ENCODE measurements around the gene RNF150. TPM values are rescaled to one million over a fixed set of nuclear protein-coding genes. Genes with fewer than 3 reads are reported as not detected.
"Not testable (repeated sequence)": the region's sequence is repeated elsewhere in the genome, so short reads cannot be mapped to it uniquely, and the experiment has no call there.

Gene RNF150
- not detected for total RNA-seq

DNA sequence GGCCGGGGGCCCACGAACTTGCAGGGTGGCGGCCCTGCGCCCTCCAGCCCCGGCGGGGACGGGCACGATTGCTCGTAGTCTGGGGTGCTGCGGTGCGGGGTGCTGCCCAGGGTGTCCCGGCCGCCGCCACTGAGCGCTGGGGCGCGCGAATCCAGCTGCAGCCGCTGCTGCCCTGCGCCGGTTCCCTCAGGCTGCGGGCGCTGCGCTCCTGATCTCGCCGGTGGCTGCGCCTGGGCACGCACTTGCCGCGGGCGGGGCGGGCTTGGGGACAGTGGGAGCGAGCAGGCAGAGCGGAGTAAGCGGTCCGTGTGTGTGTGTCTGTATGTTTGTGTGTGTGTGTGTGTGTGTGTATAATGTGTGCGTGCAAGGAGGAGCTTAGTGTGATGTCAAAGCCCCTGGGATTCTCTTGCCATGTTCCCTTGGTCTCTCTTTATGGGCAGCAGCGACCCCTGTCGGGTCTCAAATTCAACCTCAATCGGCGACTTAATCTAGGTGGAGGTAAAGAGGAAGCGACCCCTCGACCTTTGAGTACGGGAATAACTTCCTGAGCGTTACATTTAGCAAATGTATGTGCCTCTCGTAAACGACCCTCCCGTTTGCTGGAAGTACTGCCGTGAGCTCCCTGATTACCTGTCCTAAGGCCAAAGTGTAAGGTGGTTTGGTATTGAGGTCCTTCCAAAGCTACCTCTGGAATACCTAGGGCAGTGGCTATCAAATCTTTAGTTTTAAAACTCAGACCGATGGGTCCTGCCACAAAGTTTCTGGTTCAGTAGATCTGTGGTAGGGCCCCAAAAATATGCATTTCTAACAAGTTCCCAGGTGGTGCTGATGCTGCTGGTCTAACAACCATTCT lies at the start of gene RNF150:
Gene RNF150, minus strand, starts transcription at position 324 of the 853 bp plus-strand sequence.
- intact Hi-C loops (cut with micrococcal nuclease) = loop anchor here (1.0 to 10.0 kb wide), 2 partner anchors 272 to 759 kb away; partner anchors contain the start of gene SCOC
- H3K27me3 Mint-ChIP-seq (ENCODE audit: low read depth) = peaks cover 70% of the 10 kb centered on the region
- no peaks in the 10 kb centered on the region for H3K36me3 Mint-ChIP-seq (ENCODE audit: low read depth)
- DNase-seq = peak; percentile 72
- no peak within 1 kb of the TSS for H3K27ac Mint-ChIP-seq
- H3K4me3 Mint-ChIP-seq = peak within 1 kb of the TSS; percentile 86
- CTCF ChIA-PET = interaction anchor here (0.6 to 1.8 kb wide), 8 partner anchors 11 to 968 kb away, joined by 3 to 12 read pairs (median 4); no protein-coding TSS in a partner anchor
- peaks cover 8% of the 10 kb centered on the region for H3K4me1 Mint-ChIP-seq (ENCODE audit: low read depth)
- H3K9me3 Mint-ChIP-seq = no peaks in the 10 kb centered on the region

DNA sequence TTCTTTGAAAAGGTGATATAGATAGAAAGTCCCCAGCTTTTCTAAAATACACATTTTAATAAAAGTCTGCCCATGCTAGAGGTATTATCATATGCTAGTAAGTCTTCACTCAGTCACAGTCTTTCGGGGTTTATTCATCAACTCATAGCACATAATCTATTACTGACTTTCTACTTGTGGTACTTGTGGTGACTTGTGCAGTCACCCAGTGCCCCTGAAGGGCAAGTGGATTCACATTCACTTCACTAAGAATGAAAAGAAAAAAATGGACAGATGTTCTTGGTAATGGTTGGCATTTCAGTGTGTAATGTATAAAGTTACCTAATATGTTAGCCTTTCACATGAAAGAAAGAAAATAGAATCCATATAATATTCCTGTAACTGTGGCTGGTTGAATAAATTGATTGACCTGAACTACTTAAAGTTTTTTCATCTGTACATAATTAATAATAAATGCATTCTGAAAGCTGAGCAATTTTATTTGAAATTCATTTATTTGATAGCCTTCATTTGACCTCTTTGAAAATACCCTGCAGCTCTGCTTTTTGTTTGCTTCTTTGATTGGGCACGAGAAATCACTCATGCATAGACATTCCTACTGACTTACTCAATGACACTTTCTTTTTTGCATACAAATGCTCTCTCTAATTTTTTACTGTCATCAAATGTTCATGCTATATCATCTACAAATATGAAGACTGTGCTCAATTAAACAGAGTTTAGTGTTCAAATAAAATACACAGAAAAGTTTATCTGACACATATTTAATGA lies 47.9 kb upstream of the RNF150 start:
- CTCF ChIA-PET = no interaction called here
- no peaks in the 10 kb centered on the region for H3K9me3 Mint-ChIP-seq
- peaks cover 9% of the 10 kb centered on the region for H3K27me3 Mint-ChIP-seq (ENCODE audit: low read depth)
- H3K4me3 Mint-ChIP-seq = no peak overlapping the region
- H3K36me3 Mint-ChIP-seq (ENCODE audit: low read depth) = no peaks in the 10 kb centered on the region
- no peaks in the 10 kb centered on the region for H3K4me1 Mint-ChIP-seq (ENCODE audit: low read depth)
- DNase-seq = no peak
- no peak overlapping the region for H3K27ac Mint-ChIP-seq
- intact Hi-C loops (cut with micrococcal nuclease) = no loop called here

DNA sequence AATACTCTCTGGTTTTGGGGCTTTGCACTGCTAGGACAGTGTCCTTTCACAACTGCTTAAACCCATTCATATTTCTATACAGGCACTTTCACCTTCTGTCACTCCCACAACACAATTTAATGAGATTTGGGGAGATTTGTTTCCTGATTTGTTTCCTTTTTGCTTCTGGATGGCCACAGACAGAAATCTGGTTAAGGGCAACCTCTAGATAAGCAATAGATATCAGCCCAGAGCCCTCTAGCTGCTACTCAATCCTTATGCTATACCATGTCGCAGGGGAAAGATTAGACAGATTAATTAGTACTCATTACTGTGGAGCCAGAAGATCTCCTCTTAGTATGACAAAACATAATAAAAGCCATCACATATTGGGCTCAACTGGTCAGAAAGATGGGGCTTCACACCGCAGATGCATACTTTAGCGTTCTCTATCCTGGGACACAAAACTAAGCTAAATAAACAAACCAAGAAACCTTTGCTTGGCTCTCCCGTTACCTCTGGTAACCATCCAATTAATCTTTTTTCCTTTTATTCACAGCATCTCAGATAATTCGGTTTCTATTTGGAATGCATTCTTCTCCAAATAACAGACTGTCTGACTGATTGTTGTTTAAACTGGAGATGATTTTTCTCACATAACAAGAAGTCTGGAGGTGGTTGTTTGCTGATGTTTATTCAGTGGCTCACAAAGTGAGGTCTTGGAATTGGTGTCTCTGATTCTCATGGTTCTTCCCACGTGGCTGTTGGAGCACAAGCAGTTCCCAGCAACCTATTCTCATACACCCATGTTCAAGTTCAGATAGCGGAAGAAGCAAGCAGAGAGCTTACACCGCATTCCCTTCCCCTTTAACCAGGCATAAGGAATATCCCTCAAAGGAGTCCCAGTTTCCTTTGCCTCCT lies 46.5 kb upstream of the RNF150 start:
- CTCF ChIA-PET = no interaction called here
- Mint-ChIP-seq H3K36me3 (ENCODE audit: low read depth) (no peaks in the 10 kb centered on the region), H3K27ac (no peak overlapping the region), H3K4me3 (no peak overlapping the region), H3K27me3 (ENCODE audit: low read depth) (peaks cover 9% of the 10 kb centered on the region), H3K4me1 (ENCODE audit: low read depth) (no peaks in the 10 kb centered on the region), H3K9me3 (no peaks in the 10 kb centered on the region)
- no peak for DNase-seq
- intact Hi-C loops (cut with micrococcal nuclease) = no loop called here

DNA sequence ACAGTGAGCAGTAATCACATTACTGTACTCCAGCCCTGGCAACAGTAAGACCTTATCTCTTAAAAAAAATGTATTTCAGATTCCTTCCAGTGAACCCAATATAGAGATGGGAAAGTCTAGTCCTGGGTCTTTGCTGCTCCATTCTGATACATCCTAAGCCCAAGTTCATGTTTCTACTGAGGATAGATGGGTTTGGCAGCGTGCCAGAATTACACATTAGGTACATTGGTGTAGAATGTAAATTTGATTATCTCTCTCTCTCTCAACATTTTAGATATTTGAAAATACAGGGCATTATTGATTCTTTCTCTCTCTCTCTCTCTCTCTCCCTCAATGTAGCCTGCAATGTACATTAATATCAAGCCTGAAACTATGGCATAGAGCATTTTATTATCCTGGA lies 43.9 kb upstream of the RNF150 start:
- Mint-ChIP-seq H3K27me3 (ENCODE audit: low read depth) (peaks cover 6% of the 10 kb centered on the region), H3K9me3 (no peaks in the 10 kb centered on the region), H3K27ac (no peak overlapping the region), H3K4me1 (ENCODE audit: low read depth) (no peaks in the 10 kb centered on the region), H3K36me3 (ENCODE audit: low read depth) (no peaks in the 10 kb centered on the region), H3K4me3 (no peak overlapping the region)
- DNase-seq = no peak
- intact Hi-C loops (cut with micrococcal nuclease) = no loop called here
- CTCF ChIA-PET = no interaction called here

DNA sequence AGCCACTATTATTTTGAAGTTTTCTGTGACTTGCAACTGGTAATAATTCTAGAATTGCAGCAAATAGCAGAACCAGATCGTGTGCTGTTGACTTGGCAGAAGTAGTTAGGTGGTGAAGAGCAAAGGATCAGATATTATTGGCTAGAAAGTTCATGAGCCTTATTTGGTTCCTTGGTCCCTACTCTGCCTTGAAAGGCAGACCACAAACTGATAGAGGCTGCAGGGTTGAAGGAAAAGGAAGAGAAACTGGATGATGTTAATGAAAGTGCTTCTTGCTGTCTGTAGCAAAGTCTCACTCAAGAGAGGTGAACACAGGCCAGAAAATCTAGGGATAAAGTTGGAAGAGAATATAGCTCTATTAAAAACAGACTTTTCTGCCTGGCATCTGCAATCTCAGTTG lies 41.2 kb upstream of the RNF150 start:
- no peak overlapping the region for H3K4me3 Mint-ChIP-seq
- H3K27me3 Mint-ChIP-seq (ENCODE audit: low read depth) = peaks cover 6% of the 10 kb centered on the region
- DNase-seq = no peak
- CTCF ChIA-PET = no interaction called here
- H3K36me3 Mint-ChIP-seq (ENCODE audit: low read depth) = no peaks in the 10 kb centered on the region
- no peaks in the 10 kb centered on the region for H3K4me1 Mint-ChIP-seq (ENCODE audit: low read depth)
- intact Hi-C loops (cut with micrococcal nuclease) = no loop called here
- H3K9me3 Mint-ChIP-seq = no peaks in the 10 kb centered on the region
- H3K27ac Mint-ChIP-seq = no peak overlapping the region

DNA sequence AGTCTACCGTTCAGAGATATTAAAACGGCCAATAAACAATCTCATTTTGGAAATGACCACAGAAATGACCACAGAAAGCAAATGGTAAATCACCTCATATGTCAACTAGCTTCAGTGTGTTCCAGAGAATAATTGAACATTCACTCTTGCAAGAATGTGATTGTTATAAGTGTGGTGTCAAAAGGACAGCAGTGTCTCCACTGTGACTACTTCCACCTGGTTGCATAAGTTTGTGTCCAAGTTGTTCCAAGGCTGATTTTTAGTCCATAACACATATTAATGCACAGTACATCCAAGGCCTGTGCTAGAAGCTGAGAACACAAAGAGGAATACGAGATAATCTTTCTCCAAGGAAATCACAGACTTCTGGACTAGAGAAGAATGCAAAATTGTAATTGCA lies 37.4 kb upstream of the RNF150 start:
- Mint-ChIP-seq H3K9me3 (no peaks in the 10 kb centered on the region), H3K27ac (no peak overlapping the region), H3K27me3 (ENCODE audit: low read depth) (peaks cover 10% of the 10 kb centered on the region), H3K4me1 (ENCODE audit: low read depth) (no peaks in the 10 kb centered on the region), H3K4me3 (no peak overlapping the region), H3K36me3 (ENCODE audit: low read depth) (no peaks in the 10 kb centered on the region)
- DNase-seq = no peak
- CTCF ChIA-PET = no interaction called here
- intact Hi-C loops (cut with micrococcal nuclease) = no loop called here

DNA sequence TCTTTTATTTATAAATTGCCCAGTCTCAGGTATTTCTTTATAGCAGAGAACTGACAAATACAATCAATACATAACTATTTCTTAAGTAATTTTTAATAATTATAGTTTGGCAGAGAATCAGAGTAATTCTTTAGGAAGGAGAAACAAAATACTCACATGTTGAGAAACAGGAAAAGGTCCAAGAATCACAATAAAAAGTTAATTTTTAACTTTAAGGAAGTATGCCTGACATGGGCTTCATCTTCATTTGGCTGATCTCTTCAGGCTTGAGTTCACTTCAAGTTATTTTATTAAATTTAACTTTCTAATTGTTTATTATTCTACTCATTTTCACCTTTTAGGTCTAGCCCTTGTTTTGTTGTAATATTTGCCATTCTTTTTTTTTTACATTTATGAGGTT lies 36.1 kb upstream of the RNF150 start:
- no peak for DNase-seq
- intact Hi-C loops (cut with micrococcal nuclease) = no loop called here
- Mint-ChIP-seq H3K36me3 (ENCODE audit: low read depth) (no peaks in the 10 kb centered on the region), H3K27ac (no peak overlapping the region), H3K27me3 (ENCODE audit: low read depth) (peaks cover 11% of the 10 kb centered on the region), H3K9me3 (no peaks in the 10 kb centered on the region), H3K4me3 (no peak overlapping the region), H3K4me1 (ENCODE audit: low read depth) (no peaks in the 10 kb centered on the region)
- CTCF ChIA-PET = no interaction called here

DNA sequence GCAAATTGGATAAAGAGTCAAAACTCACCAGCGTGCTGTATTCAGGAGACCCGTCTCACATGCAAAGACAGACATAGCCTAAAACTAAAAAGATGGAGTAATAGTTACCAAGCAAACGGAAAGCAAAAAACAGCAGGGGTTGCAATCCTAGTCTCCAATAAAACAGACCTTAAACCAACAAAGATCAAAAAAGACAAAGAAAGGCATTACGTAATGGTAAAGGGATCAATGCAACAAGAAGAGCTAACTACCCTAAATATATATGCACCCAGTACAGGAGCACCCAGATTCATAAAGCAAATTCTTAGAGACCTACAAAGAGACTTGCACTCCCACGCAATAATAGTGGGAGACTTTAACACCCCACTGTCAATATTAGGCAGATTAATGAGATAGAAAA lies 31.7 kb upstream of the RNF150 start:
- H3K4me1 Mint-ChIP-seq (ENCODE audit: low read depth); intact Hi-C loops (cut with micrococcal nuclease); H3K4me3 Mint-ChIP-seq; CTCF ChIA-PET; H3K9me3 Mint-ChIP-seq; H3K27ac Mint-ChIP-seq; DNase-seq; H3K36me3 Mint-ChIP-seq (ENCODE audit: low read depth): not testable (repeated sequence)
- peaks cover 20% of the 10 kb centered on the region for H3K27me3 Mint-ChIP-seq (ENCODE audit: low read depth)

DNA sequence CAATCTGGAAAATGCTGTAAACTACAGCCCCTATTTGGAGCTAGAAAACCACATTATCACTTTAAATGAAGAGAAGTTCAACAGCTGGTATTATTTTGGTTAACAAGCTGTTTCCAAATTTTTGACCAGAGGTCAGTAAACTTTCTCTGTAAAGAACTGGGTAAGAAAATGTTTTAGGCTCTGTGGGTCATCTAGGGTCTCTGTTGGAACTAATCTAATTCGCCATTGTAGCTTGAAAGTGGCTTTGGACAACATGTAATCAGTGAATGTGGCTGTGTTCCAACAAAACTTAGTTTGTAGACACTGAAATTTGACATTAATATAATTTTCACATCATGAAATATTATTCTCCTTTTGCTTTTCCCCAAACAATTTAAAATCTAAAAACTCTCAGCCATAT lies 25.8 kb upstream of the RNF150 start:
- Mint-ChIP-seq H3K4me1 (ENCODE audit: low read depth) (no peaks in the 10 kb centered on the region), H3K27me3 (ENCODE audit: low read depth) (peaks cover 15% of the 10 kb centered on the region), H3K4me3 (no peak overlapping the region), H3K27ac (no peak overlapping the region), H3K9me3 (no peaks in the 10 kb centered on the region), H3K36me3 (ENCODE audit: low read depth) (no peaks in the 10 kb centered on the region)
- intact Hi-C loops (cut with micrococcal nuclease) = loop anchor here (5.0 kb wide), 1 partner anchor 968 kb away; no protein-coding TSS in a partner anchor
- no peak for DNase-seq
- CTCF ChIA-PET = interaction anchor here (0.6 to 0.7 kb wide), 2 partner anchors 53 to 1423 kb away, joined by 3 read pairs; no protein-coding TSS in a partner anchor

DNA sequence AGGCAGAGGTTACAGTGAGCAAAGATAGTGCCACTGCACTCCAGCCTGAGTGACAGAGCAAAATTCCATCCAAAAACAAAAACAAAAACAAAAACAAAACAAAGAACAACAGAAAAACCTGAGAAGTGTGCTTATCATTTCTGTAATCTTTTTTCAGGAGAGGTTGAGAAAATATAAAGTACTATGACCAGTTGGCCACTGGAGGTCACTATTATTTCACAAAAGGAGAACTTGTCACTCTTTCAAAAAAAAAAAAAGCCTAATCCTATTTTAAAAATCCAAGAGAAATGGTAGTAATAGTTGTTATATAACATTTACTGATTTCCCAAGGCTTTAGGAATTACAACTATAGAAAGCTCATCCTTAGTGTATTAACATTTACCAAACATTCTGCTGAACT lies 24.9 kb upstream of the RNF150 start:
- no peak for DNase-seq
- H3K27ac Mint-ChIP-seq = no peak overlapping the region
- intact Hi-C loops (cut with micrococcal nuclease) = loop anchor here (1.0 to 5.0 kb wide), 2 partner anchors 969 to 1689 kb away; no protein-coding TSS in a partner anchor
- no peaks in the 10 kb centered on the region for H3K36me3 Mint-ChIP-seq (ENCODE audit: low read depth)
- CTCF ChIA-PET = interaction anchor here (0.6 to 0.9 kb wide), 4 partner anchors 13 to 56 kb away, joined by 3 read pairs; no protein-coding TSS in a partner anchor
- H3K4me3 Mint-ChIP-seq = no peak overlapping the region
- H3K4me1 Mint-ChIP-seq (ENCODE audit: low read depth) = no peaks in the 10 kb centered on the region
- no peaks in the 10 kb centered on the region for H3K9me3 Mint-ChIP-seq
- peaks cover 10% of the 10 kb centered on the region for H3K27me3 Mint-ChIP-seq (ENCODE audit: low read depth)

DNA sequence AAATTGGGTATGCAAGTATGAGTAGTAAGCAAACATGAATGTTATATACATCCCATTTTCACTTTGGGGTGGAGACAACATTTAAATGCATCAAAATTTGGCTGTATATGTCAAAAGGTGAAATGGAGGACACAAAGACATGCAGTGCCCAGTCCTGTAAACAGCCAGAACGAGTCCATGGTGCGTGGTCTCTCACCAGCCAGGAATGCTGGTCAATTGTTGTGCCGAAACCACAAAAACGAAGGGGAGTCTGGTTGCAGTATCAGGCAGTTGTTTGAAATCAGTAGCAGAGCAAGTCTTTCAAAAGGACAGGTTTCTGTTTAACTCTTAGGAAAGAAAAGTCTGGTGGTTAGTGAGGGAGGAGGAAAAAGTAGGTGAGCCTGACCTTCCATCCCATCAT lies 22.3 kb upstream of the RNF150 start:
- no peak for DNase-seq
- Mint-ChIP-seq H3K27ac (no peak overlapping the region), H3K27me3 (ENCODE audit: low read depth) (peaks cover 11% of the 10 kb centered on the region), H3K4me3 (no peak overlapping the region), H3K36me3 (ENCODE audit: low read depth) (no peaks in the 10 kb centered on the region), H3K9me3 (no peaks in the 10 kb centered on the region), H3K4me1 (ENCODE audit: low read depth) (no peaks in the 10 kb centered on the region)
- intact Hi-C loops (cut with micrococcal nuclease) = loop anchor here (5.0 kb wide), 1 partner anchor 972 kb away; no protein-coding TSS in a partner anchor
- CTCF ChIA-PET = no interaction called here

DNA sequence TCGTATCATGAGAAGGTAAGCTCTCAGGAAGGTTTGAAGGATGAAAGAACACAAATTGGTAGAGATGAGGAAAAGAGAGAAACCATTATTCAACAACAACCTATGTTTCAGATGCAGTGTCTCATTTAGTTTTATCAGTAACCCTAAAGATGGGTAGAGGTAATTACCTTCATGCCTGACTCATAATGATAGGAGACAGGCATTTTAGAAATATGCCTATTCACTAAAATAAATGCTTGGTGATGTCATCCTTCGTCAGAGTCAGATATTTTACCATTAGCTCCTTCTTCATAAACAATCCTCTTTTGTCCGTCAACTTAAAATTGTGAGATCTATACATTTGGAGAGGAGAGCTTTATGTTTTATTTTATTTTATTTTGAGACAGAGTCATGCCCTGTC lies 21.5 kb upstream of the RNF150 start:
- H3K9me3 Mint-ChIP-seq = no peaks in the 10 kb centered on the region
- H3K27ac Mint-ChIP-seq = no peak overlapping the region
- DNase-seq = no peak
- H3K4me3 Mint-ChIP-seq = no peak overlapping the region
- intact Hi-C loops (cut with micrococcal nuclease) = loop anchor here (5.0 kb wide), 1 partner anchor 973 kb away; no protein-coding TSS in a partner anchor
- CTCF ChIA-PET = no interaction called here
- peaks cover 11% of the 10 kb centered on the region for H3K27me3 Mint-ChIP-seq (ENCODE audit: low read depth)
- no peaks in the 10 kb centered on the region for H3K36me3 Mint-ChIP-seq (ENCODE audit: low read depth)
- no peaks in the 10 kb centered on the region for H3K4me1 Mint-ChIP-seq (ENCODE audit: low read depth)
